ENCODE measurements around the gene TCHHL1. TPM values are rescaled to one million over a fixed set of nuclear protein-coding genes. Genes with fewer than 3 reads are reported as not detected.
A peak's percentile ranks its signal among the peaks of the same experiment; 100 is the strongest.

TCHHL1 gene
- total and polyA plus RNA-seq, 9 of the 15 experiments (the other 6 are each of a cell fraction or from before 2014, with no cell fraction given) = not detected

DNA sequence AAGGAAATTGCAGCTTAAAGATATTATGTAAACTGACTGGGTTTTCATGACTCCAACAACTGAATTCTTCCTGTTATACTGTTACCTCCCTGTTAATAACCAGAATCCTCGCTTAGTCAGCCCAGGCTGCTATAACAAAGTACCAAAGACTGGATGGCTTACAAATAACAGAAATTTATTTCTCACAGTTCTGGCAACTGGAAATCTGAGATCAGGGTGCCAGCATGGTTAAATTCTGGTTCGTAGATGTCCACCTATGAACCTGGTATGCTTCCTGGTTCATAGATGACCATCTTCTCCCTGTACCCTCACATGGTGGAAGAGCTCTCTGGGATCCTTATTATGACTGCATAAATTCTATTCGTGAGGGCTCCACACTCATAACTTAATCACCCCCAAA is 8.1 kb upstream of the TCHHL1 start (continued):
- TF ChIP-seq KLF10 (CRISPR knock-in tag; IDR thresholded peaks at IDR 0.05) = no peak
- TF ChIP-seq ARID2 (IDR thresholded peaks at IDR 0.05) = no peak
- no peak for TF ChIP-seq ZSCAN29 (IDR thresholded peaks at IDR 0.05)
- TF ChIP-seq ZC3H8 (IDR thresholded peaks at IDR 0.05) = no peak
- TF ChIP-seq ETS2 (tag; IDR thresholded peaks at IDR 0.05; ENCODE audit: borderline replicate concordance, poor library complexity, severe bottlenecking) = no peak
- TF ChIP-seq ZNF23 (CRISPR knock-in tag; IDR thresholded peaks at IDR 0.05) = no peak

DNA sequence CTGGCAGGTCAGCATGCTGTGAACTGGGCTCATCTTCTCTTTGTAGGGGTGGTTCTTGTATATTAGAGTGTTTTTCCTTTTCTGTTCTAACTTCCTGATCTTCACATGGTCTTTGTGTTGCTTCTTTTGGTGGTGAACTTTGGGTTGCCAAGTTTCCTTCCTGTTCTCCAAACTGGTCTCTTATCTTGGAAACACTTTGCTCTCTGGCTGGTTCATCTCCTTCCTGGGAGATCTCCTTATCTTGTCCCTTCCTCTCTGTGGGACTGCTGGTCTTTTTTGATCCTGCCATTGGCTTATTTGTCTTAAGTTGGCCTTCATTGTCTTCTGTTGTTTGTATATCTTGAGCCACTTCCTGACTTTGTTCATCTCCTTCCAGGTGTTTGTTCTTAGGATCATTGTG is 2.1 kb downstream of the TCHHL1 start:
- Histone ChIP-seq H3K4me1 (replicated peaks in 1 of 2; ENCODE audit: control insufficient read depth in 2 of 2, insufficient read depth in 2 of 2, low read length in 2 of 2) (peaks cover 0 to 8% of the 10 kb centered on the region in 2 experiments; a peak in 2 of 5 replicates), H3K36me3 (ENCODE audit: control insufficient read depth, insufficient read depth, low read length) (no peaks in the 10 kb centered on the region), H3K9me3 (replicated peaks; ENCODE audit: control insufficient read depth, insufficient read depth, low read depth, low read length) (no peaks in the 10 kb centered on the region), H3K9me1 (ENCODE audit: control insufficient read depth, insufficient read depth, low read length) (no peaks in the 10 kb centered on the region), H3K27me3 (ENCODE audit: control insufficient read depth in 2 of 2, insufficient read depth in 2 of 2, low read length in 2 of 2) (no peaks in the 10 kb centered on the region; a peak in 1 of 5 replicates), H3K4me3 (no peak overlapping the region), H3K79me2 (ENCODE audit: control insufficient read depth, insufficient read depth, low read length) (no peaks in the 10 kb centered on the region), H4K20me1 (replicated peaks; ENCODE audit: control insufficient read depth, insufficient read depth, low read length) (no peaks in the 10 kb centered on the region), H3K9ac (ENCODE audit: insufficient read depth in 1 of 2, low read depth in 2 of 2, low read length in 2 of 2) (no peak overlapping the region), H3K27ac (ENCODE audit: extremely low read depth, low read depth, low read length) (no peak overlapping the region), H2AFZ (ENCODE audit: low read depth, low read length) (no peak overlapping the region), H3K4me2 (ENCODE audit: insufficient read depth, low read length) (no peak overlapping the region)
- no peak for ATAC-seq
- POLR2A ChIA-PET = interaction anchor here (1.5 kb wide), 1 partner anchor 19 kb away, joined by 3 read pairs; no protein-coding TSS in a partner anchor
- in situ Hi-C loops (cut with MboI) = no loop called here
- DNase-seq (ENCODE audit: extremely low read depth in 1 of 4, low spot score in 3 of 4) = no peak
- no TSS peak for BruUV-seq (replicated peaks)
- FAIRE-seq = no peak
- CTCF ChIA-PET (ENCODE audit: low intra/inter-chr PET ratio) = no interaction called here
- intact Hi-C loops (cut with micrococcal nuclease) = no loop called here
- no peak for TF ChIP-seq TGIF2 (CRISPR knock-in tag; IDR thresholded peaks at IDR 0.05)
- TF ChIP-seq, protein P1, sequence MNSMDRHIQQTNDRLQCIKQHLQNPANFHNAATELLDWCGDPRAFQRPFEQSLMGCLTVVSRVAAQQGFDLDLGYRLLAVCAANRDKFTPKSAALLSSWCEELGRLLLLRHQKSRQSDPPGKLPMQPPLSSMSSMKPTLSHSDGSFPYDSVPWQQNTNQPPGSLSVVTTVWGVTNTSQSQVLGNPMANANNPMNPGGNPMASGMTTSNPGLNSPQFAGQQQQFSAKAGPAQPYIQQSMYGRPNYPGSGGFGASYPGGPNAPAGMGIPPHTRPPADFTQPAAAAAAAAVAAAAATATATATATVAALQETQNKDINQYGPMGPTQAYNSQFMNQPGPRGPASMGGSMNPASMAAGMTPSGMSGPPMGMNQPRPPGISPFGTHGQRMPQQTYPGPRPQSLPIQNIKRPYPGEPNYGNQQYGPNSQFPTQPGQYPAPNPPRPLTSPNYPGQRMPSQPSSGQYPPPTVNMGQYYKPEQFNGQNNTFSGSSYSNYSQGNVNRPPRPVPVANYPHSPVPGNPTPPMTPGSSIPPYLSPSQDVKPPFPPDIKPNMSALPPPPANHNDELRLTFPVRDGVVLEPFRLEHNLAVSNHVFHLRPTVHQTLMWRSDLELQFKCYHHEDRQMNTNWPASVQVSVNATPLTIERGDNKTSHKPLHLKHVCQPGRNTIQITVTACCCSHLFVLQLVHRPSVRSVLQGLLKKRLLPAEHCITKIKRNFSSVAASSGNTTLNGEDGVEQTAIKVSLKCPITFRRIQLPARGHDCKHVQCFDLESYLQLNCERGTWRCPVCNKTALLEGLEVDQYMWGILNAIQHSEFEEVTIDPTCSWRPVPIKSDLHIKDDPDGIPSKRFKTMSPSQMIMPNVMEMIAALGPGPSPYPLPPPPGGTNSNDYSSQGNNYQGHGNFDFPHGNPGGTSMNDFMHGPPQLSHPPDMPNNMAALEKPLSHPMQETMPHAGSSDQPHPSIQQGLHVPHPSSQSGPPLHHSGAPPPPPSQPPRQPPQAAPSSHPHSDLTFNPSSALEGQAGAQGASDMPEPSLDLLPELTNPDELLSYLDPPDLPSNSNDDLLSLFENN (IDR thresholded peaks at IDR 0.05; ENCODE audit: low read depth in 2 of 2, low read length in 2 of 2) = no peak
- TF ChIP-seq STAG1 (CRISPR knock-in tag; IDR thresholded peaks at IDR 0.05; ENCODE audit: borderline replicate concordance) = no peak
- peak; percentile 87 for TF ChIP-seq MECOM (CRISPR knock-in tag; IDR thresholded peaks at IDR 0.05)
- no peak for TF ChIP-seq GATA2 (CRISPR knock-in tag; IDR thresholded peaks at IDR 0.05)
- TF ChIP-seq MYNN (IDR thresholded peaks at IDR 0.05) = no peak
- TF ChIP-seq MYNN (CRISPR knock-in tag; IDR thresholded peaks at IDR 0.05) = no peak
- TF ChIP-seq, protein P2, sequence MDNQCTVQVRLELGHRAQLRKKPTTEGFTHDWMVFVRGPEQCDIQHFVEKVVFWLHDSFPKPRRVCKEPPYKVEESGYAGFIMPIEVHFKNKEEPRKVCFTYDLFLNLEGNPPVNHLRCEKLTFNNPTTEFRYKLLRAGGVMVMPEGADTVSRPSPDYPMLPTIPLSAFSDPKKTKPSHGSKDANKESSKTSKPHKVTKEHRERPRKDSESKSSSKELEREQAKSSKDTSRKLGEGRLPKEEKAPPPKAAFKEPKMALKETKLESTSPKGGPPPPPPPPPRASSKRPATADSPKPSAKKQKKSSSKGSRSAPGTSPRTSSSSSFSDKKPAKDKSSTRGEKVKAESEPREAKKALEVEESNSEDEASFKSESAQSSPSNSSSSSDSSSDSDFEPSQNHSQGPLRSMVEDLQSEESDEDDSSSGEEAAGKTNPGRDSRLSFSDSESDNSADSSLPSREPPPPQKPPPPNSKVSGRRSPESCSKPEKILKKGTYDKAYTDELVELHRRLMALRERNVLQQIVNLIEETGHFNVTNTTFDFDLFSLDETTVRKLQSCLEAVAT (IDR thresholded peaks at IDR 0.05) = no peak
- TF ChIP-seq ZBTB1 (CRISPR knock-in tag; IDR thresholded peaks at IDR 0.05; ENCODE audit: borderline replicate concordance, low read depth) = no peak
- TF ChIP-seq, protein P3, sequence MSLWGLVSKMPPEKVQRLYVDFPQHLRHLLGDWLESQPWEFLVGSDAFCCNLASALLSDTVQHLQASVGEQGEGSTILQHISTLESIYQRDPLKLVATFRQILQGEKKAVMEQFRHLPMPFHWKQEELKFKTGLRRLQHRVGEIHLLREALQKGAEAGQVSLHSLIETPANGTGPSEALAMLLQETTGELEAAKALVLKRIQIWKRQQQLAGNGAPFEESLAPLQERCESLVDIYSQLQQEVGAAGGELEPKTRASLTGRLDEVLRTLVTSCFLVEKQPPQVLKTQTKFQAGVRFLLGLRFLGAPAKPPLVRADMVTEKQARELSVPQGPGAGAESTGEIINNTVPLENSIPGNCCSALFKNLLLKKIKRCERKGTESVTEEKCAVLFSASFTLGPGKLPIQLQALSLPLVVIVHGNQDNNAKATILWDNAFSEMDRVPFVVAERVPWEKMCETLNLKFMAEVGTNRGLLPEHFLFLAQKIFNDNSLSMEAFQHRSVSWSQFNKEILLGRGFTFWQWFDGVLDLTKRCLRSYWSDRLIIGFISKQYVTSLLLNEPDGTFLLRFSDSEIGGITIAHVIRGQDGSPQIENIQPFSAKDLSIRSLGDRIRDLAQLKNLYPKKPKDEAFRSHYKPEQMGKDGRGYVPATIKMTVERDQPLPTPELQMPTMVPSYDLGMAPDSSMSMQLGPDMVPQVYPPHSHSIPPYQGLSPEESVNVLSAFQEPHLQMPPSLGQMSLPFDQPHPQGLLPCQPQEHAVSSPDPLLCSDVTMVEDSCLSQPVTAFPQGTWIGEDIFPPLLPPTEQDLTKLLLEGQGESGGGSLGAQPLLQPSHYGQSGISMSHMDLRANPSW (CRISPR knock-in tag; IDR thresholded peaks at IDR 0.05) = no peak
- no peak for TF ChIP-seq ZFX (CRISPR knock-in tag; IDR thresholded peaks at IDR 0.05)
